Breast epithelium (tissue), 4 donors: ENCODE results near the gene OTOS. TPM values are rescaled to one million over a fixed set of nuclear protein-coding genes. Genes with fewer than 3 reads are reported as not detected.

Experiments
- DNase-seq, 2 donors: peaks; one replicate each; pipeline ENCODE4 v3.0.0-alpha.2; 2019; ENCODE audit warnings: low spot score in 2 of 2
- H3K27ac ChIP-seq, 2 donors: fragments of 200-600 bp; sonication (generic) in 1 of 2; one replicate each; pipeline ENCODE4 v1.5.1; 2016 to 2019; ENCODE audit warnings: mild to moderate bottlenecking in 1 of 2
- H3K27me3 ChIP-seq, 2 donors: fragments of 200-600 bp; sonication (generic) in 1 of 2; one replicate each; pipeline versions ENCODE4 v1.5.1 to v1.6.0; 2017 to 2019; ENCODE audit warnings: control low read depth in 1 of 2, mild to moderate bottlenecking in 1 of 2
- H3K36me3 ChIP-seq: fragments of 200-600 bp; one replicate; pipeline ENCODE4 v1.5.1; 2019
- H3K4me1 ChIP-seq, 2 donors: fragments of 200-600 bp; sonication (generic); one replicate each; pipeline ENCODE4 v1.5.1; 2016 to 2019; ENCODE audit warnings: control low read depth in 1 of 2
- H3K4me3 ChIP-seq, 3 donors: fragments of 200-600 bp; sonication (generic); 1 replicate in 2 of 3; 2 replicates in 1 of 3; pipeline ENCODE4 v1.5.1; 2016 to 2019; ENCODE audit warnings: mild to moderate bottlenecking in 3 of 3, moderate library complexity in 2 of 3
- H3K9me3 ChIP-seq, 2 donors: fragments of 200-600 bp; sonication (generic) in 1 of 2; one replicate each; pipeline ENCODE4 v1.5.1; 2016 to 2019; ENCODE audit warnings: control low read depth in 1 of 2
- CTCF ChIP-seq, 3 donors: fragments of 450-650 bp; IDR thresholded peaks; one replicate each; pipeline ENCODE4 v1.5.1; 2016 to 2017; ENCODE audit warnings: antibody characterized with exemption in 3 of 3, mild to moderate bottlenecking in 3 of 3, moderate library complexity in 3 of 3
- POLR2A ChIP-seq: fragments of 450-650 bp; IDR thresholded peaks from one replicate; pipeline ENCODE4 v1.6.1; 2016; ENCODE audit warnings: antibody characterized with exemption, mild to moderate bottlenecking, moderate library complexity
- POLR2AphosphoS5 ChIP-seq, 3 donors: sonication (generic); formaldehyde crosslinking; IDR thresholded peaks; one replicate each; pipeline ENCODE4 v1.6.1; 2017; ENCODE audit warnings: antibody characterized with exemption in 3 of 3
- intact Hi-C: fragments of 100-400 bp; cut with DNase I; formaldehyde crosslinking; loops from one replicate; pipeline ENCODE4 v1.15.1; 2023; ENCODE audit warnings: low total_unique reads
- total RNA-seq, 3 donors: library from RNA; depleted of rRNA; stranded (reverse); fragments of >200 nt; gene quantifications; one replicate each; pipeline ENCODE4 v1.1.0, GENCODE V29; 2016

The OTOS gene
- total RNA-seq, 3 donors from 2014 or later: not detected

- Histone ChIP-seq H3K4me1 (no peaks in the 10 kb centered on the region), H3K27me3 (no peaks in the 10 kb centered on the region), H3K36me3 (no peaks in the 10 kb centered on the region), H3K9me3 (no peaks in the 10 kb centered on the region), H3K27ac (no peak overlapping the region), H3K4me3 (no peak overlapping the region)
- TF ChIP-seq POLR2A: no peak
- peak in 1 of 2 donors; percentile 30 for DNase-seq
- intact Hi-C loops: no loop called here
Measured at GRCh38 chr2:240125742-240126141, 14.7 kb downstream of the OTOS start.

- H3K27ac ChIP-seq: no peak overlapping the region
- no peaks in the 10 kb centered on the region for H3K36me3 ChIP-seq
- H3K4me3 ChIP-seq: no peak overlapping the region
- intact Hi-C loops: no loop called here
- TF ChIP-seq POLR2AphosphoS5 (IDR thresholded peaks at IDR 0.05): no peak
- H3K4me1 ChIP-seq: no peaks in the 10 kb centered on the region
- peak in 1 of 2 donors; percentile 31 for DNase-seq
- H3K9me3 ChIP-seq: no peaks in the 10 kb centered on the region
- H3K27me3 ChIP-seq: no peaks in the 10 kb centered on the region
Measured at GRCh38 chr2:240124651-240125030, 15.8 kb downstream of the OTOS start.

GRCh38 chr2:240123821-240124650 is 16.4 kb downstream of the OTOS start:
- Histone ChIP-seq H3K9me3 (no peaks in the 10 kb centered on the region), H3K4me1 (no peaks in the 10 kb centered on the region), H3K27ac (no peak overlapping the region), H3K4me3 (no peak overlapping the region), H3K36me3 (no peaks in the 10 kb centered on the region), H3K27me3 (no peaks in the 10 kb centered on the region)
- TF ChIP-seq CTCF (IDR thresholded peaks at IDR 0.05): no peak
- TF ChIP-seq POLR2A: no peak
- no peak for TF ChIP-seq POLR2AphosphoS5 (IDR thresholded peaks at IDR 0.05)
- intact Hi-C loops: no loop called here
- DNase-seq: peak in 1 of 2 donors; percentile 43

GRCh38 chr2:240121675-240122074 is 18.8 kb downstream of the OTOS start:
- no peaks in the 10 kb centered on the region for H3K36me3 ChIP-seq
- TF ChIP-seq POLR2AphosphoS5 (IDR thresholded peaks at IDR 0.05) (no peak), POLR2A (no peak), CTCF (IDR thresholded peaks at IDR 0.05) (no peak)

GRCh38 chr2:240121190-240121589 is 19.3 kb downstream of the OTOS start:
- Histone ChIP-seq H3K9me3 (no peaks in the 10 kb centered on the region), H3K27ac (no peak overlapping the region), H3K4me1 (no peaks in the 10 kb centered on the region), H3K27me3 (no peaks in the 10 kb centered on the region), H3K4me3 (no peak overlapping the region), H3K36me3 (no peaks in the 10 kb centered on the region)
- TF ChIP-seq CTCF (IDR thresholded peaks at IDR 0.05) (no peak), POLR2A (no peak)
- intact Hi-C loops: no loop called here
- DNase-seq: no peak

More at GRCh38 chr2:240121675-240122074, 18.8 kb downstream of the OTOS start:
- no peaks in the 10 kb centered on the region for H3K4me1 ChIP-seq
- DNase-seq: peak; percentile 28 to 57
- no peak overlapping the region for H3K27ac ChIP-seq
- H3K9me3 ChIP-seq: no peaks in the 10 kb centered on the region
- H3K27me3 ChIP-seq: no peaks in the 10 kb centered on the region
- intact Hi-C loops: no loop called here
- no peak overlapping the region for H3K4me3 ChIP-seq

GRCh38 chr2:240114233-240114632 is 26.2 kb downstream of the OTOS start:
- H3K36me3 ChIP-seq: no peaks in the 10 kb centered on the region
- no peaks in the 10 kb centered on the region for H3K9me3 ChIP-seq
- no peak overlapping the region for H3K4me3 ChIP-seq
- no peak for TF ChIP-seq POLR2A
- no peak for TF ChIP-seq POLR2AphosphoS5 (IDR thresholded peaks at IDR 0.05)
- TF ChIP-seq CTCF (IDR thresholded peaks at IDR 0.05): no peak
- H3K27me3 ChIP-seq: peaks cover 0 to 12% of the 10 kb centered on the region in 2 donors
- H3K27ac ChIP-seq: no peak overlapping the region
- no peak for DNase-seq
- intact Hi-C loops: no loop called here
- no peaks in the 10 kb centered on the region for H3K4me1 ChIP-seq
